GM12872 (cell line): Measurements from ENCODE around the gene PTPRN.

ENCODE experiments used
- TF ChIP-seq, protein P1 (sequence below): IDR thresholded peaks from 3 replicates; pipeline ENCODE4 v1.5.1; 2011; ENCODE audit warnings: low read depth, mild to moderate bottlenecking, low read length, moderate library complexity; ENCODE audit not compliant: insufficient read depth

PTPRN gene

DNA sequence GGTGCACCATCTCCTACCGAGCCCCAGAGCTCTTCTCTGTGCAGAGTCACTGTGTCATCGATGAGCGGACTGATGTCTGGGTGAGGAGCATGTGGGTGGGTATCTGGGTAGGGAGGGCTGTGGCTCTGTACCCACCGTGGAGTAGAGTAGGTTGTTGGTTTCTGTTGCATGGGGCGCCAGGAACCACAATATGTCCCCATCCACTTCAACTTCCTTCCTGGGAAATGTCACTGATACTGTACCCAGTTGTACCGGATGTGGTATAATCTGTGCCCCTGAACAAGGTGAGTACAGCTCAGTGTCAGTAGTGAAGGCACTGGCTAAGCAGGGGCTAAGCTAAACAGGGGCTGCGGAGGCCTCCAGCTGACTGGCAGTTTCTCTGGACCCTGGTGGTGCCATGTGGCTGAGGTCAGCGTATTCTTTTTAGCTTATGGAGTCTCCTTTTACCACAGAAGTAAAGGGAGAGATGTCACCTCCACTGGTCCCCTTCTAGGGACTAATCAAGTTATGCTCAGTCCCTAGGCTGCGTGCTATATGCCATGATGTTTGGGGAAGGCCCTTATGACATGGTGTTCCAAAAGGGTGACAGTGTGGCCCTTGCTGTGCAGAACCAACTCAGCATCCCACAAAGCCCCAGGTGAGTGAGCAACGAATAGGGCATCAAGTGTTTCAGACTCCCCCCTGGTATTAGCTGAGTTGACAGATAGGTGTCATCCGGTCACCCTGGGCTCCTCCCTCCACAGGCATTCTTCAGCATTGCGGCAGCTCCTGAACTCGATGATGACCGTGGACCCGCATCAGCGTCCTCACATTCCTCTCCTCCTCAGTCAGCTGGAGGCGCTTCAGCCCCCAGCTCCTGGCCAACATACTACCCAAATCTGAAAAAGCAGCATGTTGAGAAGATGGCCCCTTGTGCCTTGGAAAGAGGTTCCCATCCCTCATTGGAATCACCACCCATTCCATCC lies 61.2 kb downstream of the PTPRN start:
- TF ChIP-seq, protein P1, sequence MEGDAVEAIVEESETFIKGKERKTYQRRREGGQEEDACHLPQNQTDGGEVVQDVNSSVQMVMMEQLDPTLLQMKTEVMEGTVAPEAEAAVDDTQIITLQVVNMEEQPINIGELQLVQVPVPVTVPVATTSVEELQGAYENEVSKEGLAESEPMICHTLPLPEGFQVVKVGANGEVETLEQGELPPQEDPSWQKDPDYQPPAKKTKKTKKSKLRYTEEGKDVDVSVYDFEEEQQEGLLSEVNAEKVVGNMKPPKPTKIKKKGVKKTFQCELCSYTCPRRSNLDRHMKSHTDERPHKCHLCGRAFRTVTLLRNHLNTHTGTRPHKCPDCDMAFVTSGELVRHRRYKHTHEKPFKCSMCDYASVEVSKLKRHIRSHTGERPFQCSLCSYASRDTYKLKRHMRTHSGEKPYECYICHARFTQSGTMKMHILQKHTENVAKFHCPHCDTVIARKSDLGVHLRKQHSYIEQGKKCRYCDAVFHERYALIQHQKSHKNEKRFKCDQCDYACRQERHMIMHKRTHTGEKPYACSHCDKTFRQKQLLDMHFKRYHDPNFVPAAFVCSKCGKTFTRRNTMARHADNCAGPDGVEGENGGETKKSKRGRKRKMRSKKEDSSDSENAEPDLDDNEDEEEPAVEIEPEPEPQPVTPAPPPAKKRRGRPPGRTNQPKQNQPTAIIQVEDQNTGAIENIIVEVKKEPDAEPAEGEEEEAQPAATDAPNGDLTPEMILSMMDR: no peak

DNA sequence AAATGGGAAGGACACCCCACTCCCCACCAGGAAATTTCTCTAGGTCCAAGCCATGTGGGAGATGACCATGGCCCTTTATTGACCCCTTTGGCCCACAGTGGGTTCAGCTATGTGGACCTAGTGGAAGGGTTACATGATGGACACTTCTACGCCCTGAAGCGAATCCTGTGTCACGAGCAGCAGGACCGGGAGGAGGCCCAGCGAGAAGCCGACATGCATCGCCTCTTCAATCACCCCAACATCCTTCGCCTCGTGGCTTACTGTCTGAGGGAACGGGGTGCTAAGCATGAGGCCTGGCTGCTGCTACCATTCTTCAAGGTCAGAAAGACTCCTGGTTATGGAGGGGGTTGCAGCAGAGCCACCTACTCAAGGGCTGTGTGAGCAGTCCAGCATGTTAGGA lies 62.6 kb downstream of the PTPRN start:
- TF ChIP-seq, protein P1: no peak

DNA sequence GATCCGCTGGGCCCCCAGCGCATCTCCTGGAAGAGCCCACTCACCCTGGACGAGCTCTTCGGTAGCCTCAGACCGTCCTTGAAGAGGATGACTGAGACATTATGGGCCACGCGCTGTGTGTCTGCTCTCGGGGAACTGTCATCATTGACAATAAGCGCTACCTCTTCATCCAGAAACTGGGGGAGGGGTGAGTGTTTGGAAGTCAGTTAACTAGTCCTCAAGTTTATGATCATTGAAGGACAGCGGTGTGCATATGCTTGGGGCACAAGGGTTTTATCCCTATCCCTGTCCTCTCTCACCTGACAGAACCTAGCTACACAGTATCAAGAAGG lies 63.3 kb downstream of the PTPRN start:
- TF ChIP-seq, protein P1: no peak

DNA sequence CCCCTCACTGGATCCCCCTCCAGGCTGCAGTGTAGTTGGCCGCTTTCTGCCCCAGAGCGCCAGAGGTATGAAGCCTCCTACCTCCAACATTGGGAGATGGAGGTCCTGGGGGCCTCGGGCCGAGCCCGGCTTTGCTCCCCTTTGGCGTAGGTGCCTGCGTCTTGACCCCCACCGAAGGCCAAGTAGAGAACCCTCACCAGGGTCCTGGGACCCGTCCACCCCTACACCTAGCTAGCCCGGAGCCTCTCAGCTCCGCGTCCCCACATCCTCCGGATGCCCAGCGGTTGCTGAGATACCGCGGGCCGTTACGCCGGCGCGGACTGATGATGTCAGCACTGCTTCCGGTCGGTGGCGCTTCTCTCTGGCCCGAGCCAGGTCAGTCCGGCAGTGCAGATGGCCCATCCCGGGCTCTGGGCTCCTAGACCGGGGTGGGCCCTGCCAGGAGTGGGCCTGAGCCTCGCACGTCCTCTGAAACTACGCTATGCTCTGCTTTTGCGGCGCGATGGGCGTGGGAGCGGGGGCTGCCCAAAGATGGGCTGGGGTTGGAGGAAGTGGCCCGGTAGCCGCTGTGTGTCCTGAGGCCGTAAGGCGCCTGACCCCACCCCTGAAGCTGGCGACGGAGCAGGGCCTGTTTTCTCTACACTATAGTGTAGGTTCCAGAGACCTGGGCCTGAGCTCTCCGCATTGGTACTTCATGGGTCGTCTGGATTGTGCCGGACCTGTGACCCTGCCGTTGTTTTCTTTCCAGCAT lies 63.9 kb downstream of the PTPRN start, which contains the start of the genes GLB1L and STK16:
TSS of gene GLB1L (minus strand) at position 297 of the 751 bp plus-strand sequence. CDS start 1,871 bp downstream, outside the sequence.
TSS of gene STK16 (plus strand) at position 332 of the 751 bp plus-strand sequence. CDS start 521 bp downstream, outside the sequence.
- TF ChIP-seq, protein P1: no peak

DNA sequence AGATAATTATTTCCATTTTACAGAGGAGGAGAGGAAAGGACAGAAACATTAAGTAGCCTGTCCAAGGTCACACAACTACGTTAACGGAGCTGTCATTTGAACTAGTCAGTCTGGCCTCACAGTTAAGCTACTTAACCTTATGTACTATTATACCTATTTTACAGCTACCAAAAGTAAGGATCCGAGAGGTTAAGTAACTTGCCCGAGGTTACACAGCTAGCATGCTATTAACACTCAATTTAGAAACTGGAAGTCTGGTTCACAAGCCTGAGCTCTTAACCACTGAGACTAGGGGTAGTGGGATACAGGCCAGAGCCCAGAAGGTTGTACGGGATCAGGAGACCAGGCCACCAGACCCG lies 64.4 kb downstream of the PTPRN start:
- TF ChIP-seq, protein P1: no peak

DNA sequence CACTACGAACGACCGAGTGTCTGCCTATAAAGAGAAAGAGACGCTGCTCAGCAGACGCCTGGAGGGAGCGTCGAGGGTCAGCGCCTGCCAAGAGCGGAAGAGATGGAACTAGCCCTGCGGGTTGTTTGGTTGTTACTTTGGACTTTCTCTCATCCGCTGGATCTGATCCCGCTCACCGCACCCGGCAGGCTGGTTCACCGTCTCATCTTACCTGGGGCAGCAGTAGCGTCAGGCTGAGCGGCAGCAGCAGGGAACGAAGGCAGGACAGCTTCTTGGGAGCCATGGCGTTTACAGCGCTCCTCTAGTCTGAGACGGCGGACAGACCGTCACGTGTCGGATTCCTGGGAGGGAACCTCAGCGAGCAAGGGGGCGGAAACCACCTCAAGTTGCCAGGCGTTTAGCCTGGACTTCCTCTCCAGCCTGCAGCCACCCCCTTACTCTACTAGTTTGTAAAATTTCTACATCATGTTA lies 65.9 kb downstream of the PTPRN start:
- TF ChIP-seq, protein P1: no peak
